ENCODE results near the gene RUNX1. TPM values are rescaled to one million over a fixed set of nuclear protein-coding genes. Genes with fewer than 3 reads are reported as not detected.

RUNX1 gene
- total and polyA plus RNA-seq, 4 donors = 23.3 to 100 (median 33.4) TPM

GRCh38 chr21:34970566-34970965 is 78.5 kb downstream of the RUNX1 start:
- ATAC-seq (ENCODE audit: insufficient read depth, low FRiP score) (no peak), DNase-seq (no peak)
- Histone ChIP-seq H3K27ac (ENCODE audit: low read depth in 1 of 2, low read length in 1 of 2) (no peak overlapping the region), H3K9me3 (ENCODE audit: control insufficient read depth in 4 of 4, insufficient read depth in 3 of 4, low read length in 3 of 4) (no peaks in the 10 kb centered on the region), H3K36me3 (ENCODE audit: control insufficient read depth in 4 of 4, insufficient read depth in 4 of 4, low read length in 4 of 4) (no peaks in the 10 kb centered on the region), H3K27me3 (ENCODE audit: control insufficient read depth in 3 of 3, insufficient read depth in 3 of 3, low read length in 2 of 3) (no peaks in the 10 kb centered on the region), H3K9ac (ENCODE audit: insufficient read depth in 1 of 2, low read length in 2 of 2) (no peak overlapping the region), H3K4me3 (no peak overlapping the region), H3K4me1 (ENCODE audit: control insufficient read depth in 5 of 5, insufficient read depth in 5 of 5, low read length in 5 of 5) (peaks cover 0 to 28% (median 11%) of the 10 kb centered on the region in 5 donors)
- TF ChIP-seq, protein P1, sequence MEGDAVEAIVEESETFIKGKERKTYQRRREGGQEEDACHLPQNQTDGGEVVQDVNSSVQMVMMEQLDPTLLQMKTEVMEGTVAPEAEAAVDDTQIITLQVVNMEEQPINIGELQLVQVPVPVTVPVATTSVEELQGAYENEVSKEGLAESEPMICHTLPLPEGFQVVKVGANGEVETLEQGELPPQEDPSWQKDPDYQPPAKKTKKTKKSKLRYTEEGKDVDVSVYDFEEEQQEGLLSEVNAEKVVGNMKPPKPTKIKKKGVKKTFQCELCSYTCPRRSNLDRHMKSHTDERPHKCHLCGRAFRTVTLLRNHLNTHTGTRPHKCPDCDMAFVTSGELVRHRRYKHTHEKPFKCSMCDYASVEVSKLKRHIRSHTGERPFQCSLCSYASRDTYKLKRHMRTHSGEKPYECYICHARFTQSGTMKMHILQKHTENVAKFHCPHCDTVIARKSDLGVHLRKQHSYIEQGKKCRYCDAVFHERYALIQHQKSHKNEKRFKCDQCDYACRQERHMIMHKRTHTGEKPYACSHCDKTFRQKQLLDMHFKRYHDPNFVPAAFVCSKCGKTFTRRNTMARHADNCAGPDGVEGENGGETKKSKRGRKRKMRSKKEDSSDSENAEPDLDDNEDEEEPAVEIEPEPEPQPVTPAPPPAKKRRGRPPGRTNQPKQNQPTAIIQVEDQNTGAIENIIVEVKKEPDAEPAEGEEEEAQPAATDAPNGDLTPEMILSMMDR (IDR thresholded peaks at IDR 0.05; ENCODE audit: control extremely low read depth, extremely low read depth) = no peak
- WGBS, 2 donors = 51 to 84% methylated on average over 4 of the region's 4 CpGs

DNA sequence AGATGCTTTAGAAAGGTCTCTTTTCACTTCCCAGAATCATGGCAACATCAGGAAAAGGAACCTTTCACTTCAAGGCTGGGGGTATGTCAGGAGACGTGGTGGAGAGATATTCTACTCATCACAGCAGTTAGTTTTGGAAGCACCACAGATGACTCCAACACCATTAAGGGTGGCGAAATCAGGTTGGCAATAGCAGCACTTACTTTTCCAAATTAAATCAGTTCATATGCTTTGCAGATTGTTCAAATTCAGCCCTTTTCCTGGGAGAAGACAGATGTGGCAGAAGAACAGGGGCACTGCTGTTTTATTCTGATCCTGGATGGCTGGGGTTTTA is 79.0 kb downstream of the RUNX1 start:
- WGBS, 2 donors = 55 to 76% methylated on average over 2 of the region's 2 CpGs
- DNase-seq = no peak
- Histone ChIP-seq H3K9ac (ENCODE audit: insufficient read depth in 1 of 2, low read length in 2 of 2) (no peak overlapping the region), H3K36me3 (ENCODE audit: control insufficient read depth in 4 of 4, insufficient read depth in 4 of 4, low read length in 4 of 4) (no peaks in the 10 kb centered on the region), H3K9me3 (ENCODE audit: control insufficient read depth in 4 of 4, insufficient read depth in 3 of 4, low read length in 3 of 4) (no peaks in the 10 kb centered on the region), H3K27me3 (ENCODE audit: control insufficient read depth in 3 of 3, insufficient read depth in 3 of 3, low read length in 2 of 3) (no peaks in the 10 kb centered on the region), H3K4me1 (ENCODE audit: control insufficient read depth in 5 of 5, insufficient read depth in 5 of 5, low read length in 5 of 5) (peaks cover 0 to 32% (median 16%) of the 10 kb centered on the region in 5 donors), H3K27ac (ENCODE audit: low read depth in 1 of 2, low read length in 1 of 2) (no peak overlapping the region), H3K4me3 (no peak overlapping the region)
- TF ChIP-seq, protein P1 (IDR thresholded peaks at IDR 0.05; ENCODE audit: control extremely low read depth, extremely low read depth) = no peak
- ATAC-seq (ENCODE audit: insufficient read depth, low FRiP score) = no peak

DNA sequence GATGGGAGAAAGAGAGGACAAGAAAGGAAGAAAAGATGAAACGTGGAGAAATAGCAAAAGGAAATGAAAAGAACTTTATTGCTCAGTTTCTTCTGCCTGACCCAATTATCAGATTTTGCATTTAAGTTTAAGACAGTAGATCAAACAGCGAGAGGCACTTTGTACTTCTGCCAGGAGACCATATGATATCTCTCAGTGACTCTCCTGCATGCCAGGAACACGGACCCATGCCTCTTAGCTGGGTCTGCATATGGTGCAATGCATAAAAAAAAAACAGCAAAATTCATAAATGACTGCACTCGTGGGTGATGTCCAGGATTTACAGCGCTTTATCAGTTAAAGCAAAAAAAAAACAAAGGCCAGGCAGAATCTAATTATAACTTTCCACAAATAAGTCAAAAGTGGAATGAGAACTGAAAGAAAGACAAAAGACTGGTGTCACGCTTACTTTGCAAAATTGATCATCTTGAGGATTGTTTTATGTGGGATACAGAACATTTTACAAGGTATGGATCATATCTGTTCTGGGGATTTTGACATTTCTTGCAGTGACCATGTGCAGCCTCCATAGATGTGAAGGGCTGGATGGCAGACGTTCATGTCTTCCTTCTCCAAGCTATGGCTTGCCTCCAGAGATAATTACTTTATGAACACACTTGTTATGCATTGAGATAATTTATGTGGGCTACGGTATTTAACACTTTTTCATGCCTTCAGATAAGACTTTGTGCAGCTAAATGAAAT is 79.5 kb downstream of the RUNX1 start:
- DNase-seq (peak; percentile 77 to 94 (median 89)), ATAC-seq (ENCODE audit: insufficient read depth, low FRiP score) (no peak)
- peaks cover 0 to 34% (median 20%) of the 10 kb centered on the region in 5 donors for H3K4me1 ChIP-seq (ENCODE audit: control insufficient read depth in 5 of 5, insufficient read depth in 5 of 5, low read length in 5 of 5)
- H3K9ac ChIP-seq (ENCODE audit: insufficient read depth in 1 of 2, low read length in 2 of 2) = no peak overlapping the region
- H3K36me3 ChIP-seq (ENCODE audit: control insufficient read depth in 4 of 4, insufficient read depth in 4 of 4, low read length in 4 of 4) = no peaks in the 10 kb centered on the region
- no peak overlapping the region for H3K27ac ChIP-seq (ENCODE audit: low read depth in 1 of 2, low read length in 1 of 2)
- 52 to 53% methylated on average over 8 of the region's 8 CpGs for WGBS, 2 donors
- H3K9me3 ChIP-seq (ENCODE audit: control insufficient read depth in 4 of 4, insufficient read depth in 3 of 4, low read length in 3 of 4) = no peaks in the 10 kb centered on the region
- H3K4me3 ChIP-seq = no peak overlapping the region
- TF ChIP-seq, protein P1 (IDR thresholded peaks at IDR 0.05; ENCODE audit: control extremely low read depth, extremely low read depth) = no peak
- no peaks in the 10 kb centered on the region for H3K27me3 ChIP-seq (ENCODE audit: control insufficient read depth in 3 of 3, insufficient read depth in 3 of 3, low read length in 2 of 3)

Data from lung (tissue), 12 donors.